ENCODE data around the gene BLVRA.

BLVRA gene

DNA sequence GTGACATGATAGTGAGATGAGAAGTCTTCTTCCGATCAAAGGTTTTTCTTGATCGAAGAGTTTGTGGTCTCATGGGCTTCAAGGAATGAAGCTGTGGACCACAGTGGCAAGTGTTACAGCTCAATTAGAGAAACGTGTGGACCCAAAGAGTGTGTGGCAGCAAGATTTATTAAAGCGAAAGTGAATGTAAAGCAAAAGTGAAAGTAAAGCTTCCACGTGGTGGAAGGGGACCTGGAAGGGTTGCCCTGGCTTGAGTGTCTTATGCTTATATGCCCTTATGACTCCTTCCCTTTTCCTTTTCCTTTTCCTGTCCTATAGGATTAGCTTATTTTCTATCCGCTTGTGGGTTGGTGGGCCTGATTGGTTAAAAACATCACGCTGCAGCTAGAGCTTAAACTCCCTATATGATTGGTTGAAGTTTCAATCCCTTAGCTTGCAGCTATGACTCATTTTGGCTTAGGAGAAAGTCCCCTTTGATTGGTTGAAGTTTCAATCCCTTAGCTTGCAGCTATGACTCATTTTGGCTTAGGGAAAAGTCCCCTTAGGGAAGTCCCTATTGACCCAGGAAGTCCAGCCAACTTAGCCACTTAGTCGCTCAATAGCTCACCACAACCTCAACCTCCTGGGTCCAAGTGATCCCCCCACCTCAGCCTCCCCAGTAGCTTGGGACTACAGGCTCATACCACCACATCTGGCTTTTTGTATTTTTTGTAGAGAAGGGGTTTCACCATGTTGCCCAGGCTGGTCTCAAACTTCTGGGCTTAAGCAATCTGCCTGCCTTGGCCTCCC, 76.2 kb downstream of the BLVRA start:
- intact Hi-C loops (cut with DNase I; ENCODE audit: low total_unique reads): loop anchor here (5.0 to 10.0 kb wide), 2 partner anchors 107 to 250 kb away; partner anchors contain the start of genes COA1 and STK17A
- Histone ChIP-seq H3K9me3 (no peaks in the 10 kb centered on the region), H3K4me3 (peak overlapping the region in 1 of 2 donors; percentile 20), H3K27me3 (peaks cover 0 to 3% of the 10 kb centered on the region in 2 donors), H3K4me1 (peaks cover 0 to 8% (median 4%) of the 10 kb centered on the region in 4 donors), H3K27ac (no peak overlapping the region), H3K36me3 (no peaks in the 10 kb centered on the region)
- DNase-seq: no peak
- TF ChIP-seq, protein P1, sequence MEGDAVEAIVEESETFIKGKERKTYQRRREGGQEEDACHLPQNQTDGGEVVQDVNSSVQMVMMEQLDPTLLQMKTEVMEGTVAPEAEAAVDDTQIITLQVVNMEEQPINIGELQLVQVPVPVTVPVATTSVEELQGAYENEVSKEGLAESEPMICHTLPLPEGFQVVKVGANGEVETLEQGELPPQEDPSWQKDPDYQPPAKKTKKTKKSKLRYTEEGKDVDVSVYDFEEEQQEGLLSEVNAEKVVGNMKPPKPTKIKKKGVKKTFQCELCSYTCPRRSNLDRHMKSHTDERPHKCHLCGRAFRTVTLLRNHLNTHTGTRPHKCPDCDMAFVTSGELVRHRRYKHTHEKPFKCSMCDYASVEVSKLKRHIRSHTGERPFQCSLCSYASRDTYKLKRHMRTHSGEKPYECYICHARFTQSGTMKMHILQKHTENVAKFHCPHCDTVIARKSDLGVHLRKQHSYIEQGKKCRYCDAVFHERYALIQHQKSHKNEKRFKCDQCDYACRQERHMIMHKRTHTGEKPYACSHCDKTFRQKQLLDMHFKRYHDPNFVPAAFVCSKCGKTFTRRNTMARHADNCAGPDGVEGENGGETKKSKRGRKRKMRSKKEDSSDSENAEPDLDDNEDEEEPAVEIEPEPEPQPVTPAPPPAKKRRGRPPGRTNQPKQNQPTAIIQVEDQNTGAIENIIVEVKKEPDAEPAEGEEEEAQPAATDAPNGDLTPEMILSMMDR (IDR thresholded peaks at IDR 0.05): no peak

DNA sequence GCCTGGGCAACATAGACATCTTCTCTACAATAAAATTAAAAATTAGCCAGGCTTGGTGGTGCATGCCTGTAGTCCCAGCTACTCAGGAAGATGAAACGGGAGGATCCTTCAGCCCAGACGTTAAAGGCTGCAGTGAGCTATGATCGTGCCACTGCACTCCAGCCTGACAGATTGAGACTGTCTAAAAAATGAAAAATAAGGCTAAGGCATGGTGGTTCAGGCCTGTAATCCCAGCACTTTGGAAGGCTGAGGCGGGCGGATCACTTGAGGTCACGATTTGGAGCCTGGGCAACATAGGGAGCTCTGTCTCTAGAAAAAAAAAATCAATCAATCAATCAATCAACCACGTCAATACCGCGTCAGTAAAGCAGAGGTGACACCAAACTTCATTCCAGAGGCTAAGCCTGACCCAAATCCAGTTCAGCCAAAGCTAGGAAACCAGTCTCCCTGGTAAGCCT, 79.8 kb downstream of the BLVRA start:
- no peak for DNase-seq
- H3K4me3 ChIP-seq: no peak overlapping the region
- no peak overlapping the region for H3K27ac ChIP-seq
- H3K9me3 ChIP-seq: no peaks in the 10 kb centered on the region
- TF ChIP-seq, protein P1 (IDR thresholded peaks at IDR 0.05): no peak
- peaks cover 0 to 8% (median 4%) of the 10 kb centered on the region in 4 donors for H3K4me1 ChIP-seq
- H3K36me3 ChIP-seq: no peaks in the 10 kb centered on the region
- no peaks in the 10 kb centered on the region for H3K27me3 ChIP-seq
- intact Hi-C loops (cut with DNase I; ENCODE audit: low total_unique reads): loop anchor here (5.0 to 10.0 kb wide), 2 partner anchors 111 to 253 kb away; partner anchors contain the start of genes COA1 and STK17A

DNA sequence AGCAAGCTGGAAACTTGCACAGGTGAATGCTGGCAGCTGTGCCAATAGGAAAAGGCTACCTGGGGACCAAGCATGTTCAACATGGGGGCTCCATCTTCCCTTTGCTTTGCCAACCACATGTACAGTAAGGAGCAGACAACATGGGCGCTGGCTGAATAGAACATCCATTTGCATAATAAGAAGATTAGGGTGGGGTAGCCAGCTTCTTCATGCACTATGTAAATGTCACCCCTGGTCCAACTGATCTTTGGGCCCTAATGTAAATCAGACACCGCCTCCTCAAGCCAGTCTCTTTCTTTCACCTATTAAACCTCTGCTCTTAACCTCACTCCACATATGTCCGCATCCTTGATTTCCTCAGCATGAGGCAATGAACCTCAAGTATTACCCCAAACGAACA, 84.8 kb downstream of the BLVRA start:
- Histone ChIP-seq H3K4me3 (no peak overlapping the region), H3K36me3 (no peaks in the 10 kb centered on the region), H3K27ac (no peak overlapping the region), H3K27me3 (no peaks in the 10 kb centered on the region), H3K4me1 (peaks cover 0 to 8% (median 2%) of the 10 kb centered on the region in 4 donors), H3K9me3 (no peaks in the 10 kb centered on the region)
- DNase-seq: no peak
- TF ChIP-seq, protein P1 (IDR thresholded peaks at IDR 0.05): no peak
- intact Hi-C loops (cut with DNase I; ENCODE audit: low total_unique reads): no loop called here

DNA sequence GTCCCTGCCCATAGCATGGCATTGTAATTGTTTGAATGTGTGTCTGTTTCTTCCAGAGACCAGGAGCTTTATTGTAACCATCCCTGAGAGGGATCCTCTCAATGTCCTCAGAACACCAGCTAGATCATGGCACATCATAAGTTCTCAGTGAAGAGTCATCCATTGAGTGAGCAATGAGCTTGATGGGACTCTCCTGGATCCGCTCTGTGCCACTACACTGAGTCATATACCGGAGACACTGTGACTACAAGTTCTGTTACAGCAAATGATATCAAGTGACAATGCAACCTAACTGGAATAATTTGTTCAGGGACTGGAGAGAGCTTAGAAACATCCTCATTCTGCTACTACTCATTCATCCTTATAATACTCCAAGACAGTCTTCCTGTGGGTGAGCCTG, 85.8 kb downstream of the BLVRA start:
- Histone ChIP-seq H3K4me1 (peaks cover 0 to under 1% (median 0%) of the 10 kb centered on the region in 4 donors), H3K36me3 (no peaks in the 10 kb centered on the region), H3K27ac (no peak overlapping the region), H3K4me3 (no peak overlapping the region), H3K9me3 (no peaks in the 10 kb centered on the region), H3K27me3 (no peaks in the 10 kb centered on the region)
- intact Hi-C loops (cut with DNase I; ENCODE audit: low total_unique reads): no loop called here
- TF ChIP-seq, protein P1 (IDR thresholded peaks at IDR 0.05): no peak
- no peak for DNase-seq

DNA sequence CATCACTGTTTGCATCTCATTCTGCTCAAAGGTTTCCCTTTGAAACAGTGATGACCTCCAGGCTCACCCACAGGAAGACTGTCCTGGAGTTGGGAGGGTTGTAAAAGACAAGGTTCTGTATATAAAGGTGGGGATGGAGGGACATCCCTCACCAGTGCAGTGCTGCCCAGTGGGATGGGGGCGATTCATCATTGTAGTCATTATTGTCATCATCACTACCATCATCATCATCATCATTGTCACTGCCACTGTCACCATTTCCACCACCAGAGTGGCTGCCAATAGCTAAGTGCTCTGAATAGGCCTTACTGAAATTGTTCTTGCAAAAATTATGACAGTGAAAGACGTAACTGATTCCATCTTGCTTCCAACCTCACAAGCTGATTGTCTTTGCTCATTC, 86.2 kb downstream of the BLVRA start:
- H3K4me1 ChIP-seq: no peaks in the 10 kb centered on the region
- no peaks in the 10 kb centered on the region for H3K27me3 ChIP-seq
- DNase-seq: no peak
- TF ChIP-seq, protein P1 (IDR thresholded peaks at IDR 0.05): no peak
- H3K9me3 ChIP-seq: no peaks in the 10 kb centered on the region
- intact Hi-C loops (cut with DNase I; ENCODE audit: low total_unique reads): no loop called here
- no peak overlapping the region for H3K4me3 ChIP-seq
- H3K27ac ChIP-seq: no peak overlapping the region
- H3K36me3 ChIP-seq: no peaks in the 10 kb centered on the region

All from tibial artery (tissue), 4 donors.